HCT116 (cell line): Measurements from ENCODE around the gene RCOR1. TPM values are rescaled to one million over a fixed set of nuclear protein-coding genes. Genes with fewer than 3 reads are reported as not detected.

Source experiments
- total RNA-seq: library from RNA; stranded (reverse); gene quantifications from one replicate; pipeline ENCODE4 v1.2.1, GENCODE V29; 2021; ENCODE audit not compliant: unreplicated experiment

RCOR1 gene
- total RNA-seq, 1 experiment from 2014 or later = 30.7 TPM

Other genes starting within 250 kb of the RCOR1 start
- gene CINP, start 229.8 kb upstream of the RCOR1 start, total RNA-seq = 49.1 TPM
- 12.2 TPM for gene TECPR2, start 229.7 kb upstream of the RCOR1 start, total RNA-seq
- 29.0 TPM for gene ANKRD9, start 82.9 kb upstream of the RCOR1 start, total RNA-seq
- gene TRAF3, start 184.8 kb downstream of the RCOR1 start, total RNA-seq = 32.1 TPM